HEK293 (cell line): ENCODE data around the gene LCE1F.

Experiments used
- CTCF ChIA-PET: fragments of 350-600 bp; formaldehyde crosslinking; extraction: SDS; loops from one replicate; lab custom pipeline; 2021; ENCODE audit warnings: antibody characterized with exemption; lab: Yijun Ruan, JAX
- POLR2A ChIA-PET: fragments of 300-600 bp; formaldehyde crosslinking; extraction: SDS; loops from one replicate; lab custom pipeline; 2020; ENCODE audit warnings: antibody characterized with exemption, inconsistent platforms; lab: Yijun Ruan, JAX
- H3K27ac ChIP-seq: fragments of 200-500 bp; sonication (Bioruptor generic); 2 replicates; pipeline ENCODE4 v1.5.1; 2014; ENCODE audit warnings: low read depth, low read length, control low read depth, inconsistent platforms; ENCODE audit errors: extremely low read depth
- H3K36me3 ChIP-seq, 2 experiments: fragments of 200-500 bp in 1 of 2; sonication (Bioruptor generic) in 1 of 2; 1 replicate in 1 of 2; 2 replicates in 1 of 2; pipeline ENCODE4 v1.5.1; 2014 to 2017; ENCODE audit warnings: inconsistent platforms in 2 of 2, low read length in 2 of 2; ENCODE audit not compliant: control insufficient read depth in 2 of 2, insufficient read depth in 1 of 2
- H3K4me1 ChIP-seq: fragments of 200-500 bp; sonication (Bioruptor generic); 2 replicates; pipeline ENCODE4 v1.5.1; 2014; ENCODE audit warnings: mild to moderate bottlenecking, low read length, inconsistent platforms; ENCODE audit not compliant: control insufficient read depth, insufficient read depth
- H3K4me3 ChIP-seq: 2 replicates; pipeline ENCODE4 v1.5.1; 2011; ENCODE audit warnings: low read depth, mild to moderate bottlenecking, control low read depth, low read length, moderate library complexity
- H3K9me3 ChIP-seq: fragments of 200-500 bp; sonication (Bioruptor generic); 2 replicates; pipeline ENCODE4 v1.5.1; 2014; ENCODE audit warnings: low read depth, low read length, inconsistent platforms; ENCODE audit not compliant: control insufficient read depth, insufficient read depth
- GFI1B ChIP-seq: fragments of 450-650 bp; formaldehyde crosslinking; IDR thresholded peaks from 2 replicates; pipeline ENCODE4 v1.5.1; 2016; ENCODE audit warnings: missing biosample characterization, missing genetic modification characterization
- KLF9 ChIP-seq: fragments of 450-650 bp; formaldehyde crosslinking; IDR thresholded peaks from 2 replicates; pipeline ENCODE4 v1.5.1; 2016; ENCODE audit warnings: missing biosample characterization, missing genetic modification characterization, low read depth
- SALL2 ChIP-seq: fragments of 450-650 bp; formaldehyde crosslinking; IDR thresholded peaks from 2 replicates; pipeline ENCODE4 v1.5.0; 2017; ENCODE audit warnings: missing biosample characterization, mild to moderate bottlenecking, missing genetic modification characterization, borderline replicate concordance
- TSHZ1 ChIP-seq: fragments of 450-650 bp; formaldehyde crosslinking; IDR thresholded peaks from 2 replicates; pipeline ENCODE4 v1.5.1; 2016; ENCODE audit warnings: missing biosample characterization, missing genetic modification characterization, borderline replicate concordance
- ZBTB20 ChIP-seq: fragments of 450-650 bp; formaldehyde crosslinking; IDR thresholded peaks from 2 replicates; pipeline ENCODE4 v1.5.1; 2016; ENCODE audit warnings: missing biosample characterization, missing genetic modification characterization
- ZBTB6 ChIP-seq: fragments of 450-650 bp; formaldehyde crosslinking; IDR thresholded peaks from 2 replicates; pipeline ENCODE4 v1.5.1; 2017; ENCODE audit warnings: missing biosample characterization, missing genetic modification characterization
- ZNF133 ChIP-seq: fragments of 450-650 bp; formaldehyde crosslinking; IDR thresholded peaks from 2 replicates; pipeline ENCODE4 v1.5.1; 2016; ENCODE audit warnings: missing biosample characterization, missing genetic modification characterization
- ZNF155 ChIP-seq: fragments of 450-650 bp; formaldehyde crosslinking; IDR thresholded peaks from 2 replicates; pipeline ENCODE4 v1.5.1; 2016; ENCODE audit warnings: missing biosample characterization, missing genetic modification characterization
- ZNF184 ChIP-seq: fragments of 450-650 bp; IDR thresholded peaks from 2 replicates; pipeline ENCODE4 v1.5.1; 2018; ENCODE audit warnings: missing biosample characterization, mild to moderate bottlenecking, missing genetic modification characterization
- ZNF2 ChIP-seq: fragments of 450-650 bp; formaldehyde crosslinking; IDR thresholded peaks from 2 replicates; pipeline ENCODE4 v1.5.1; 2016; ENCODE audit warnings: missing biosample characterization, missing genetic modification characterization
- ZNF23 ChIP-seq: fragments of 450-650 bp; formaldehyde crosslinking; IDR thresholded peaks from 2 replicates; pipeline ENCODE4 v1.5.1; 2016; ENCODE audit warnings: missing biosample characterization, missing genetic modification characterization, borderline replicate concordance
- ZNF248 ChIP-seq: fragments of 450-650 bp; formaldehyde crosslinking; IDR thresholded peaks from 2 replicates; pipeline ENCODE4 v1.5.1; 2017; ENCODE audit warnings: missing biosample characterization, missing genetic modification characterization
- ZNF274 ChIP-seq, 2 experiments: fragments of 200-500 bp in 1 of 2; fragments of 450-650 bp in 1 of 2; sonication (Bioruptor generic) in 1 of 2; formaldehyde crosslinking in 1 of 2; IDR thresholded peaks; 2 replicates each; pipeline versions ENCODE4 v1.5.1 to v1.6.1; 2014 to 2016; ENCODE audit warnings: borderline replicate concordance in 1 of 2, inconsistent platforms in 1 of 2, low read length in 1 of 2, missing biosample characterization in 1 of 2, missing genetic modification characterization in 1 of 2
- ZNF280D ChIP-seq: fragments of 450-650 bp; formaldehyde crosslinking; IDR thresholded peaks from 2 replicates; pipeline ENCODE4 v1.5.1; 2016; ENCODE audit warnings: missing biosample characterization, missing genetic modification characterization
- ZNF513 ChIP-seq: fragments of 450-650 bp; IDR thresholded peaks from 2 replicates; pipeline ENCODE4 v1.5.1; 2018; ENCODE audit warnings: missing biosample characterization, missing genetic modification characterization
- ZNF555 ChIP-seq: fragments of 450-650 bp; formaldehyde crosslinking; conservative IDR thresholded peaks from 2 replicates; pipeline ENCODE4 v1.5.1; 2017; ENCODE audit warnings: missing biosample characterization, mild to moderate bottlenecking, missing genetic modification characterization, inconsistent platforms
- ZNF664 ChIP-seq: fragments of 450-650 bp; formaldehyde crosslinking; IDR thresholded peaks from 2 replicates; pipeline ENCODE4 v1.5.1; 2016; ENCODE audit warnings: missing biosample characterization, missing genetic modification characterization
- ZNF692 ChIP-seq: fragments of 450-650 bp; formaldehyde crosslinking; IDR thresholded peaks from 2 replicates; pipeline ENCODE4 v1.5.1; 2016; ENCODE audit warnings: missing biosample characterization, missing genetic modification characterization
- ZNF76 ChIP-seq: fragments of 450-650 bp; formaldehyde crosslinking; IDR thresholded peaks from 2 replicates; pipeline ENCODE4; 2016; ENCODE audit warnings: low read depth, missing biosample characterization, missing genetic modification characterization, borderline replicate concordance
- ZNF777 ChIP-seq: fragments of 450-650 bp; formaldehyde crosslinking; IDR thresholded peaks from 2 replicates; pipeline ENCODE4 v1.5.1; 2017; ENCODE audit warnings: missing biosample characterization, missing genetic modification characterization, borderline replicate concordance

Gene LCE1F

GRCh38 chr1:152774875-152775274 lies at the start of gene LCE1F:
Gene LCE1F (plus strand): TSS chr1:152775140. CDS start chr1:152776372, 1,232 bp downstream.
- CTCF ChIA-PET, result interaction anchor here (0.8 to 1.2 kb wide), 2 partner anchors 10 to 17 kb away, joined by 3 read pairs; partner anchors contain the start of gene KPRP
- no peak for TF ChIP-seq ZNF133 (tag by site-specific recombination)
- no peak for TF ChIP-seq ZNF23 (tag by site-specific recombination)
- no peak for TF ChIP-seq ZNF274 (IDR thresholded peaks at IDR 0.05; ENCODE audit: low read length)
- TF ChIP-seq ZNF274 (tag by site-specific recombination; IDR thresholded peaks at IDR 0.05; ENCODE audit: borderline replicate concordance), result no peak
- no peak for TF ChIP-seq ZNF76 (tag by site-specific recombination)
- no peaks in the 10 kb centered on the region for H3K36me3 ChIP-seq
- no peaks in the 10 kb centered on the region for H3K9me3 ChIP-seq
- POLR2A ChIA-PET, result no interaction called here
- H3K4me3 ChIP-seq, result no peak within 1 kb of the TSS
- no peak within 1 kb of the TSS for H3K27ac ChIP-seq
- H3K4me1 ChIP-seq, result no peaks in the 10 kb centered on the region

GRCh38 chr1:152725261-152725660 lies 49.7 kb upstream of the LCE1F start:
- ChIA-PET POLR2A (no interaction called here), CTCF (interaction anchor here (0.5 kb wide), 1 partner anchor 145 kb away, joined by 3 read pairs; no protein-coding TSS in a partner anchor)
- no peak overlapping the region for H3K27ac ChIP-seq
- H3K4me1 ChIP-seq, result no peaks in the 10 kb centered on the region
- TF ChIP-seq ZBTB20 (tag by site-specific recombination) (no peak), ZNF513 (tag by site-specific recombination) (no peak), ZNF133 (tag by site-specific recombination) (no peak), ZNF555 (tag by site-specific recombination) (no peak), ZNF248 (tag by site-specific recombination) (no peak), ZNF692 (tag by site-specific recombination) (no peak), ZNF664 (tag by site-specific recombination) (no peak), ZNF777 (tag by site-specific recombination) (no peak), ZNF2 (tag by site-specific recombination) (no peak)
- H3K36me3 ChIP-seq, result no peaks in the 10 kb centered on the region
- H3K4me3 ChIP-seq, result no peak overlapping the region
- no peaks in the 10 kb centered on the region for H3K9me3 ChIP-seq

GRCh38 chr1:152728986-152729385 lies 46.0 kb upstream of the LCE1F start:
- ChIA-PET POLR2A (no interaction called here), CTCF (no interaction called here)
- no peak overlapping the region for H3K4me3 ChIP-seq
- H3K4me1 ChIP-seq, result no peaks in the 10 kb centered on the region
- no peaks in the 10 kb centered on the region for H3K9me3 ChIP-seq
- H3K36me3 ChIP-seq, result no peaks in the 10 kb centered on the region
- H3K27ac ChIP-seq, result no peak overlapping the region
- TF ChIP-seq TSHZ1 (tag by site-specific recombination), result no peak
- no peak for TF ChIP-seq GFI1B (tag by site-specific recombination)
- TF ChIP-seq ZNF155 (tag by site-specific recombination), result no peak
- TF ChIP-seq SALL2 (tag by site-specific recombination), result no peak
- TF ChIP-seq ZNF184 (tag by site-specific recombination), result no peak
- TF ChIP-seq ZBTB6 (tag by site-specific recombination), result no peak
- TF ChIP-seq KLF9 (tag by site-specific recombination), result no peak
- TF ChIP-seq ZNF664 (tag by site-specific recombination), result no peak
- no peak for TF ChIP-seq ZNF280D (tag by site-specific recombination)
